Stimulated activated CD4-positive, alpha-beta T cell treated with anti-CD3 and anti-CD28 coated beads, TNF-alpha, amount 100 ng/mL, for 48 hours (primary cell): ENCODE measurements around the gene DMKN.
"Not testable (repeated sequence)": the region's sequence is repeated elsewhere in the genome, so short reads cannot be mapped to it uniquely, and the experiment has no call there.

ENCODE experiments used
- DNase-seq, 3 donors: peaks; one replicate each; pipeline ENCODE4 v3.0.0-alpha.2; 2020; ENCODE audit warnings: low read depth in 3 of 3

The DMKN gene

DNA sequence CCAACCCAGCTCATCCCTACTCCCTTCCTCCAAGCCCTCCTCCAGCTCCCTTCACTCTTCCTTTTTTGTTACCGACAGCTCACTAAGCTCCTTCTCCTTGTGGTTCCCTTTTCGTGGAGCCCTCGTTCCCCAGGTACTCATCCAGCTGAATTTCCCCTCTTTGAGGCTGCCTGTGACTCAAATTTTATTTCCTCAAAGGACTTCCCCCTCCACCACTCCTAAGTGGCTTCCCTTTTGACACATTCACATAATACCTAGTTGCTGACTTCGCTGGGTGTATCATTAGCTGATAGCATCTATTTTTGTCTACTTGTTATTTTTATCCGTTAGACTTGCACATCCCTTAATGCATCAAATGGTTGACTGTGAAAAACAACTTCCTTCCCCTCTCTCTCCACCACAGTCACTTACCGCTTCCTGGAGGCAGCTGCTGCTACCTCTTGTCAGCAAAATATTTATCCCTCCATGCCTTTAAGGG lies 50.9 kb downstream of the DMKN start:
- no peak for DNase-seq

- DNase-seq = not testable (repeated sequence)
These were observed 51.7 kb downstream of the DMKN start for GRCh38 chr19:35461788-35462187.

- DNase-seq = no peak
These were observed 52.4 kb downstream of the DMKN start for GRCh38 chr19:35461060-35461459.

- no peak for DNase-seq
These were observed 52.8 kb downstream of the DMKN start for GRCh38 chr19:35460608-35461007.

- DNase-seq = no peak
These were observed 53.9 kb downstream of the DMKN start for GRCh38 chr19:35459414-35460082.

DNA sequence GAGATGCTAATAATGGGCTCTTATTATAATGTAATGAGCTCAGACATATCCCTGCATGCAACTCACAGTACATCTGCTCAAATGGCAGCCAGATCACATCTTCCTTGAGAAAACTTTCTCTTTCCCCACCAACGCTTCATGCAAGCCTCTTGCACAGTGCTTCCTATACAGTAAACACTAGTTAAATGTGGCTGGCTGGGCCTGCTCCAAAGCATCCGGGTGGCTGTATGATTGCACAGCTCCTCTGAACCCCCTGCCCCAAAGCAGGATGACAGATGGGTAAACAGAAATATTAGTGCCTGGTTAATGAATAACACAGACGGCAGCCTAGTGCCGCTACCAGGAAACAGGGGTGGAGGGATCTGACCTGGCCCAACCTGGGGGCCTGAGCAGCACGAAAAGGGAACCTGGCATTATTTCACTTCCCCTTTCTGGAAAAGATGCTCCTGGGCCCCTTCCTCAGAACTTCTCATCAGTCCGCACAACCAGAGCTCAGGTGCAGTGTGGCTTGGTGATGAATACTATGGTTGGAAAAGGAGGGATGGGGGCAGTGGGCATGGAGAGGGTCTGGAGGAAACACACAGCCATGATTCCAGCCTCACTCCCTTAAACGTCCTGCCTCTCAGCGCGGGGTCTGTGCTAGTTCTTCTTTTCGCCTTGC lies 54.6 kb downstream of the DMKN start:
- no peak for DNase-seq

DNA sequence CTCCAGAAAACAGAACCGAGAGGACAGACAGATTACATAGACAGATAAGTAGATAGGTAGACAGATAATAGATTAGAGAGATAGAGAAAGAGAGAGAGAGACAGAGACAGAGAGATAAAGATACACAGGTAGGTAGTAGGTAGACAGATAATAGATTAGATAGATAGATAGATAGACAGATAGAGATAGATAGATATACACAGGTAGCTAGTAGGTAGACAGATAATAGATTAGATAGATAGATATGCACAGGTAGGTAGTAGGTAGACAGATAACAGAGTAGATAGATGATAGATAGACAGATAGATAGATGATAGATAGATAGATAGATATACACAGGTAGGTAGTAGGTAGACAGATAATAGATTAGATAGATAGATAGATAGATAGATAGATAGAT lies 55.3 kb downstream of the DMKN start:
- DNase-seq = no peak

- no peak for DNase-seq
These were observed 56.3 kb downstream of the DMKN start for GRCh38 chr19:35457173-35457572.

GRCh38 chr19:35455616-35456201 lies 57.7 kb downstream of the DMKN start:
- DNase-seq = no peak

DNA sequence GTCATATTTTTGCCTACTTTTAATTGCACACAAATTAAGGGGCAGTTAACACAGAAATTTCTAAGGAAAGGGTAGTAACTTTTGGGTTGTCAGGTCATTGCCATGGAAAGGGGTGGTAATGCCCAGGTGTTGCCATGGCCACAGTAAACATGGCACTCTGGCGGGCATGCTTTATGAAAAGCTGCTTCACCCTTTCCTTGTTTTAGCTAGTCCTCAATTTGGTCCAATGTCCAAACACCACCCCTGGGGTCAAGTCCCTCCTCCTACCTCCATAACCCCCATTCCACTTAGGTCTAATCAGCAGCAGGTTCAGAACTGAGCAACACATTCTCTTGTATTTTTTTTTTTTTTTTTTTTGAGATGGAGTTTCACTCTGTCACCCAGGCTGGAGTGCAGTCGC lies 58.8 kb downstream of the DMKN start:
- no peak for DNase-seq

- DNase-seq = no peak
These were observed 61.9 kb downstream of the DMKN start for GRCh38 chr19:35451338-35452096.

GRCh38 chr19:35449359-35450043 lies 63.9 kb downstream of the DMKN start:
- DNase-seq = no peak

DNA sequence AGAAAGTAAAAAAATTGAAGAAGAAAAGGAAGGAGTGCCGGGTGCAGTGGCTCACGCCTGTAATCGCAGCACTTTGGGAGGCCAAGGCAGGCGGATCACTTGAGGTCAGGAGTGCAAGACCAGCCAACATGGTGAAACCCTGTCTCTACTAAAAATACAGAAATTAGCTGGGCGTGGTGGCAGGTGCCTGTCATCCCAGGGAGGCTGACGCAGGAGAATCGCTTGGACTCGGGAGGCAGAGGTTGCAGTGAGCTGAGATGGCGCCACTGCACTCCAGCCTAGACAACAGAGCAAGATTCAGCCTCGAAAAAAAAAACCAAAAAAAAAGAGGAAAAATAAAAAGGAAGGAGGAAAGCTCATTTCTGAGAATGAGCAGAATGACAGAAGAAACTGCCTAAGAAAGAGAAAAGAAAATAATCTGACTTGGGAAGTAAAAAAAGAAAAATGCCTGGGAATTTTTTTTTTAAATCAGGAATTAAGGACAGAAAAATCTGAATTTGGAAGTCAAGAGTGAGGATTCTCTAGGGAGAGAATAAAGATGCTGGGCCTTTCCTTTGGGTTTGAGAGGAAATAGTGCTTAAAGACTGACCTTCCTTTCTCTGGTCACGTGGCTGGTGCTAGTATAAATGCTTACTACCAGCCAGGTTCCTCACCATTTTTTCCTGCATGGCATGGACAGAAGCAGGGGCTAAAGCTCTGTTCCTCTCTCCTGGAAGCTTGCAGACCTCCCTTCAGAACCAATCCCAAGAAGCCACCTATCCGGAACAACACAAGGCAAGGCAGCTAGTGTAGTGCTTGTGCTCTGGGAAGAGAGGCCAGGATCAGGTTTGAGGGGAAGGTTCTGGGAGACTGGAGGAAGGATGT lies 65.6 kb downstream of the DMKN start, which contains the start of gene FFAR2:
Gene FFAR2, plus strand, starts transcription at position 652 of the 864 bp plus-strand sequence. CDS start 1,458 bp downstream, outside the sequence.
- DNase-seq = no peak
